Measurements from ENCODE around the gene TIMM17A. TPM values are rescaled to one million over a fixed set of nuclear protein-coding genes. Genes with fewer than 3 reads are reported as not detected.

Gene TIMM17A
- total RNA-seq: 36.3 TPM

DNA sequence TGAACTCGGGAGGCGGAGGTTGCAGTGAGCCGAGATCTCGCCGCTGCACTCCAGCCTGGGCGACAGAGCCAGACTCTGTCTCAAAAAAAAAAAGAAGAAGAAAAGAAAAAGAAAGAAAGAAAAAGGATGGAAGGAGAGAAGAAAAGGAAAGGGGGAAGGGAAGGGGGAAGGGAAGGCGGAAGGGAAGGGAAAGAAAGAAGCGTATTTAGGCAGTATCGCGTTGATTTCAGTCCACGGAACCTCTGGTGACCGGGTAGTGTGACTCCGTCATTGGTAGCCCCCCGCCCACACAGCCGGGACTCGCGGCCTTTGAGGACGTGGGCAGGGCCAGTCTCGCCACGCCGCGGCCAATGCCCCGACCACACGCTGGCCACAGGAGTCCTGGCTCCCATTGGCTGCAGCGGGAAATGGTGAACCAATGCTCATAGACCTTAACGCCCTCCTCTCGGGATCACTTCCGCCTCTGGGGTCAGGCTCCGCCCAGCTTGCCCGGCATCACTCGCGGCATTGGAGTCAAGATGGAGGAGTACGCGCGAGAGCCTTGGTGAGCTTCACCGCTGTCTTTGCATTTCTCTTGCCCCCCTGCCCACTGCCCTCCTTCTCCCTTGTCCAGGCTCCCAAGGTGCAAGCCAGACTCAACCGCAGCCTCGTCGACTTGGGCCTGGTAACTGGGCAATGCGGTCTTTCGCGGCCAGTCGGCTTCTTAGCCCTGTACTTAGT is at the start of gene TIMM17A:
Gene TIMM17A, plus strand, starts transcription at position 495 of the 720 bp plus-strand sequence. Its CDS starts 24 bp downstream, at position 519.
- ATAC-seq: peak; percentile 100

DNA sequence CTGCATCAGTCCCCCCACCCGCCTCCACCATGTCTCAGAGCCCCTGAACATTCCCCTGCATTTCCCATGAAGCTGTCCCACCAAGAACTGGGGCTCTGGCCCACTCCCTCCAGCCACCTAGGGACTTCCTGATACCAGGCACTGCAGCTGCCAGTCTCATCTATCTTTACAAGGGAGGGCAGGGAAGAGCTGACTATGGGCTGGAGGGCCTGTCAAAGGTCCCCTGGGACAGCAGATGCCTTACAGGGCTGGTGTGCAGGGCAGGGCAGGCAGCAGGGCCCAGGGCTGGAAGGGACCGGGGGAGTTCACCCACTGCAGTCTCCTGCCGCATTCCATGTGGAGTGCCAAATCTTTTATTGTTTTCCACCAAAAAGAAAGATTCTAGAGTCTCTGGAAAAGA is 49.0 kb upstream of the TIMM17A start:
- ATAC-seq: no peak

GRCh38 chr1:201907621-201908020 is 47.7 kb upstream of the TIMM17A start:
- no peak for ATAC-seq

GRCh38 chr1:201911826-201912571 is 43.3 kb upstream of the TIMM17A start:
- ATAC-seq: no peak

DNA sequence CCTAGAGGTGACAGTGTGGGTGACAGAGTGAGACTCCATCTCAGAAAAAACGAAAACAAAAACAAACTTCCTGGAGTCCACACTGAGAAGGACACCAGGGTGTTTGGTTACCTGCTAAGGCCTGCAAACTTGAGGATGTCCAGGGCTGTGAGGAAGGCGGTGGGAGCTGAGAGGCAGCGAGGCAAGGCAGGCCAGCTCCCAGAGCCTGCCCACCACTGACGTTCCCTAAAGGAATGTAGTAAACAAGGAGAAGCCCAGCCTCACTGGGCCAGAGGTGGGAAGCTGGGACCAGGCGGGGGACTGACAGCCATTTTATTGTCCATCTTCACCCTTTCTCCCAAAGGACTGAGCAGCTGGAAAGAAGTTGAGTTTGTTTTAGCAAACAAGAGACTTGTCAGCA is 42.5 kb upstream of the TIMM17A start:
- ATAC-seq: no peak

DNA sequence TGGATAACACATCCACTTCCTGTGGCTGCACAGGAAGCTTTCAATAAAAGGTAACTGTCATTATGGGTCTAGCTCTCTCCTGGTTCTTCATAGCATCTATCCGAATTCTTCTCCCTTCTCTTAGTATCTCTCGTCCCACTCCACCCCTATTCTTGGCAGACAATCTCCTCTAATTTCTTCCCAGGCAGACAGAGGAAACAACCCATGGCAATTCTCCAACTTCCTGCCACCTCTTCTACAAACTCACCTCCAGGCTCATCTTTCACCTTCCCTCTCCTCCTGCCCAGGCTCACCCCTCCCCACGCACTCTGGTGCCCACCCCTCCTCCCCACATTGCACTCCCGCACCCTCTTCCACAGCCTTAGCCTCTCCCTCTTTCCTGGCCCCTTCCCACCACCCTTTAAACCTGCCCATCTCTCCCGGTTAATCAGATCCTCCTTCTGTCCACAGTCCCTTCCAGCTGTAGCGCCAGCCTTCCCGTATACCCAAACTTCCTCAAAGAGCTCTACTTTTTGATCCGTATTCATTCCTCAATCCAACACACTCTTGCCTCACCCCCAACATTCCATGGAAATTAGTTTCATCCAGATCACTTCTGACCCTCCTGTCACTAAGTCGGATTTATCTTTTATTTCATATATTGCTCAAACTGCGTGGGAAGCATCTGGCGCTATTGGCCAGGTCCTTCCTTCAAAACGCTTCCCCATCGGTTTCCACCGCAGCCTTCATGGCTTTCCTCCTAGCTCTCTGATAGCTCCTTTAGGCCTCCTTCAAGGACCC is 40.7 kb upstream of the TIMM17A start:
- no peak for ATAC-seq

DNA sequence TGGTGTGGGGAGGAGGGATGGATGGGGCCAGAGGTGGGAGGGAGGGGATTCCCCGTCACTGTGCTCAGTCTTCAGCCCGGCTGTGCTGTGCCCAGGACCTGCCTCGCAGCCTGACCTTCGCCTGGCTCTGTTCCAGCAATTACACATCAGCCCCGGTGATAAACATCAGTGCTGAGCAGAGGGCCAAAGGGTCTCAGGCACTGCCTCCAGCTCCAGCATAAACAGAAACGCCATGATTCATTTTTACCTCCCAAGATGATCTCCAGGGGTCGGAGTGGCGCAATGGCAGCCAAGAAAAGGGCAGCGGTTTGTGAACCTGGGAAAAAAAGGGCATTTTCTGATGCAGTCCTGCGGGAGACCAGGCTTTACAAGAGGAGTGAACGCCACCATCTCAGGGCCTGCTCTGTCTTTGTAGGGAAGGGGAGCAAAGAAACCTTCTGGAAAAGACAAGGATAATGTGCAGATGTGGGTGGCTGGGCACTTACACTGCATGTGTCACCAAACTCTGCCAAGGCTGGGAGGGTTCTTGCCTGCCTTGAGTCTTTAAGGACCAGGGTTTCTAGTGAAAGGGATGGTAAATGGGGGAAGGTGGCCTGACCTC is 38.6 kb upstream of the TIMM17A start:
- peak; percentile 50 for ATAC-seq

GRCh38 chr1:201917362-201918033 is 37.8 kb upstream of the TIMM17A start:
- ATAC-seq: peak; percentile 22

DNA sequence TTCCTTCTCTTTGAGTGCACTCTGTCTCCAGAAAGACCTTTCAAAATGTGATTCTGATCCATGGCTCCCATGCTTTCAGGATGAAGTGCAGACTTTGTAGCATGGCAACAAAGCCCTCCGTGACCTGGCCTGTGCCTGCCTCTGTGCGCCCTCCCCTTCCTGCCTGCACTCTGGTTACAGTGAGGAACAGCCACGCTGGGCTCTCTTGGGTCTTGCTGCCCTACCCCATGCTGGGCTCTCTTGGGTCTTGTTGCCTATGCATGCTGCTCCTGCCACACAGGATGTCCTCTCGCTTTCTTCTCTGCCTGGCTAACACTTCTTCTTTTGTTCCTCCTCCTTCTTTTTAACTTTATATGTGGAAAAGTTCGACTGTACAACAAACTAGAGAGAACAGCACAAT is 37.0 kb upstream of the TIMM17A start:
- ATAC-seq: no peak

GRCh38 chr1:201921952-201922558 is 33.2 kb upstream of the TIMM17A start:
- no peak for ATAC-seq

- ATAC-seq: no peak
Measured at GRCh38 chr1:201925301-201925567, 30.1 kb upstream of the TIMM17A start.

DNA sequence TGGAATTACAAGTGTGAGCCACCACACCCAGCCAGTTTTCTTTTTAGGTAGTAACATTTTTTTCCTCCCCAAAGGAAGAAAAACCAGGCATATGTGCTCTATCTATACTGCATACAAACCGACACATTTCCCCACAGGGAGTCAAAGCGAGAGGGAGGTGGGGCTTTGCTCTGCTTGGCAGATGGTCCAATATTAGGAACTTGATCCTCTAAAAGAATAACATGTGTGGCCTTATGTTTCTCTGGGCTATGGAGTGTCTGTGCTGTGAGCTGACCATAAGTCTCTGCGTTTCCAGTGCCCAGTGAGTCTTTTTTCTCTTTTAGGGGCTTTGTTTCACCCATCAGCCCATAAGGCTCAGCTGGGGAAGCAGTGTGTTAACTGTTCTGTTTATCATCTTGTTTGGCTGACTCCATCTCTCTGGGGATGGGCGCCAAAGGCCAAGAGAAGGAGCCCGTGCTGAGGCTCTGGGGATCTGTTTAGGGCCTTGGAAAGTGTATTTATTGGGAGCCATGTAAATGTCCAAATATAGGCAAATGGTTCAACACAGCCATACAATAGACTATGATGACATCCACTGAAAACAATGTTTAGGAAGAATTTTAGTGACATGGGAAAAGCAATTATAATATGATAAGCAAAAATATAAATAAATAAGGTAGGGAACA is 29.2 kb upstream of the TIMM17A start:
- ATAC-seq: no peak

DNA sequence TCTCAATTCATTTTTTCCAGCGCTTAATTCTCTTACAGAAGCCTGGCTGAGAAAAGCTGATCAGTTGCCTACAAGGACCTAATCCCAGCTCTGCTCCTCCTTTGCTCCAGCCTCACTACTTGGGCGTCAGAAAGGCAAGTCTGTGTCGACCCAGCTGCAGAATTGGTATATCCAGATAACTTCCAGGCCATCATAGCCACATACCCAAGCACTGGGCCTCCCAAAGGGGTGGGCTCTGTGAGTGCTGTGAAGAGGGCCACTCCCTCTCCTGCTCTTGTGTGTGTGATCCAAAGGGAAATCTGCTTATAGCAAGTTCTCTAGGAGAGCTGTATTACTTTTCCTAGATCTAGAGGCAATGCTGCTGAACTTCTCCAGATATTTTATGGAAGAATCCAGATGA is 27.0 kb upstream of the TIMM17A start:
- ATAC-seq: no peak

GRCh38 chr1:201930137-201930536 is 25.2 kb upstream of the TIMM17A start:
- peak; percentile 28 for ATAC-seq

- no peak for ATAC-seq
Measured at GRCh38 chr1:201930803-201931202, 24.5 kb upstream of the TIMM17A start.

DNA sequence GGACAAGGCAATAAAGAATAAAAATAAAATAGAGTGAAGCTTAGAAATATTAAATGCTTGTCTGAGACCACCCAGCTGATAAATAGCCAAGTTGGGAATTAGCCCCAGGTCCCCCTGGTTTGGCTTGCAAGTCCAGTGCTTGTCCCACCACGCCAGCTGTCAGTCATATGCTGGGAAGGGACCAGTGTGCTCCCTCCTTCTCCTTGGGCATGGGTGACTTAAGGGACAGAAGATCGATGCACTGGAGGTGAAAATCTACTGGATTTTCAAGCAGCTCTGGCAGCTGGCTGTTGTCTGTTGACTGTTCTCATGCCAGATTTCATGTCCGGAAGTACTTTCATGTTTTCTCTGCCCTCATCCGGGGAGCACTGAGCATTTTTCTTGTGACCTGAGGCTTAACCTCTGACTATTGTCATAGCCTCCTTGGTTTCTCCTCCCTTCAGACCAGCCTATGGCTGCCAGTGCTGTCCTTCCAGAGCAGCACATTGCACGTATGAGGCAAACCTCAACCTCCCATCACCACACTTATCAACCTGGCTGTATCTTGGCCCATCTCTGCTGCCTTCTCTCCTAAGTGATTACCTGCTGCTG is 21.4 kb upstream of the TIMM17A start:
- peak; percentile 19 for ATAC-seq

DNA sequence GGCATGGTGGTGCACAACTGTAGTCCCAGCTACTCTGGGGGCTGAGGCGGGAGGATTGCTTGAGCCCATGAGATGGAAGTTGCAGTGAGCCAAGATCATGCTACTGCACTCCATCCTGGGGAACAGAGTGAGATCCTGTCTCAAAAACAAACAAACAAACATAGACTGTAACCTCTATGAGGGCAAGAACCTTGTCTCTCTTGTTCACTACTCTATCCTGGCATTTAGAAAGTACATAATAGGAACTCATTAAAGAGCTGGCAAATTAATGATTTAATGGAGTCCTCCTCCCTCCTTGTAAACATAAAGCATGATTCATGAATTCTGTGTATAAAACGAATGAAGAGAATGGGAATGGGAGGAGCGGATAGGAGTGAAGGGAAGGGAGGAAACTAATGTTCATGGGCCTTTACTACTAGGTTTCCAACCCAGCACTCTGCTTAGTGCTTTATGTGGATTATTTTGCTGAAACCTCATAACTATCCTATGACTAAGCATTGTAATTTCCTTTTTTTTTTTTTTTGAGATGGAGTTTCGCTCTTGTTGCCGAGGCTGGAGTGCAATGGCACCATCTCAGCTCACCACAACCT is 17.6 kb upstream of the TIMM17A start:
- ATAC-seq: peak; percentile 76

DNA sequence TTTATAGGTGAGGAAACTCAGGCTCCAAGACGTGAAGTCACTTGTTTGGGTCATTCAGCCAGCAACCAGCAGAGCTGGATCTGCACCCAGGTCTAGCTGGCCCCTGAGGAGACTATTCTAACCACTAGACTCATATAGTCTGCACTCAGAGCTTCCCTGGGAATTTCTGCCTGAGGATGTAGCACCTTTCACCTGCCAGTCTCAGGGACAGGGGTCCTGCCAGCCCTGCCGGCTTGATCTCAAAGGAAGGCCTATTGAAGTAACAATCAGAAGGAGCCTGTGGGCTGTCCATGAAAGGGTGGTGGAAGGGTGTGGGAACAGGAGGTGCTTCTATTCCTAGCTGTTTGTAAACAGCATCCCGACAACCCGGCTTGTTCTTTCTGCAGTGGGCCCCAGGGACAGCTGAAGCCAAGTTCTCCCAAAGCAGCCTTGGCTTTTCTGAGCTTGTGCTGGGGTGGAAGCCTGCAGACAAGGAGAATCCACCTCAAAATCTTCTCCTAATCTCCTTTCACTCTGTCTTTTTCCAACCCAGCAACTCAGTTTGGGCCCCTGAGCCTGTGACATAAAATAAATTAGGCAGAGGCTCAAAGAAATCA is 16.8 kb upstream of the TIMM17A start:
- ATAC-seq: peak; percentile 28

GRCh38 chr1:201939148-201939547 is 16.2 kb upstream of the TIMM17A start:
- no peak for ATAC-seq

DNA sequence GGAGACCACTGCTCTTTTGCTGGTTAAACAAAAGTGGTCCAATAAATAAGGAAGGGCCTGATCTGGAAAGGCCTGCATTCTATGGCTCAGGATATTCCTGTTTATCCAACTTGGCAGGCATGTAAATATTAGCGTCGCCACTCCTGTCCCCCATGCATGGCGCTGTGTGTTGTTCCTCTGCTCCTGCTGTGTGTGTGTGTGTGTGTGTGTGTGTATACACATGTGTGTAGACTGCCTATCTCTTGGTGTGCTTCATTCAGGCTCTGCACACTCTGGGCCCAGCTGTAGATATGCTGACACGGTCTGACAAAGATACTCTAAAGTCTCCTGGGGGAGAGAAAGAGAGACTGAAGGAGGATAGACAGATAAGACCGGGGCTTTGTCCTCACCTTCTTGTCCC is 15.7 kb upstream of the TIMM17A start:
- ATAC-seq: no peak
